HEK293 (cell line): ENCODE measurements around the gene AOC3.

Source experiments
- CTCF ChIA-PET: fragments of 350-600 bp; formaldehyde crosslinking; extraction: SDS; loops from one replicate; lab custom pipeline; 2021; ENCODE audit warnings: antibody characterized with exemption; lab: Yijun Ruan, JAX
- POLR2A ChIA-PET: fragments of 300-600 bp; formaldehyde crosslinking; extraction: SDS; loops from one replicate; lab custom pipeline; 2020; ENCODE audit warnings: antibody characterized with exemption, inconsistent platforms; lab: Yijun Ruan, JAX
- H3K27ac ChIP-seq: fragments of 200-500 bp; sonication (Bioruptor generic); 2 replicates; pipeline ENCODE4 v1.5.1; 2014; ENCODE audit warnings: low read depth, low read length, control low read depth, inconsistent platforms; ENCODE audit errors: extremely low read depth
- H3K36me3 ChIP-seq, 2 experiments: fragments of 200-500 bp in 1 of 2; sonication (Bioruptor generic) in 1 of 2; 1 replicate in 1 of 2; 2 replicates in 1 of 2; pipeline ENCODE4 v1.5.1; 2014 to 2017; ENCODE audit warnings: inconsistent platforms in 2 of 2, low read length in 2 of 2; ENCODE audit not compliant: control insufficient read depth in 2 of 2, insufficient read depth in 1 of 2
- H3K4me1 ChIP-seq: fragments of 200-500 bp; sonication (Bioruptor generic); 2 replicates; pipeline ENCODE4 v1.5.1; 2014; ENCODE audit warnings: mild to moderate bottlenecking, low read length, inconsistent platforms; ENCODE audit not compliant: control insufficient read depth, insufficient read depth
- H3K4me3 ChIP-seq: 2 replicates; pipeline ENCODE4 v1.5.1; 2011; ENCODE audit warnings: low read depth, mild to moderate bottlenecking, control low read depth, low read length, moderate library complexity
- H3K9me3 ChIP-seq: fragments of 200-500 bp; sonication (Bioruptor generic); 2 replicates; pipeline ENCODE4 v1.5.1; 2014; ENCODE audit warnings: low read depth, low read length, inconsistent platforms; ENCODE audit not compliant: control insufficient read depth, insufficient read depth
- KLF7 ChIP-seq: fragments of 450-650 bp; formaldehyde crosslinking; IDR thresholded peaks from 2 replicates; pipeline ENCODE4 v1.5.1; 2016; ENCODE audit warnings: missing biosample characterization, missing genetic modification characterization, borderline replicate concordance
- MZF1 ChIP-seq: fragments of 450-650 bp; formaldehyde crosslinking; IDR thresholded peaks from 2 replicates; pipeline ENCODE4 v1.5.1; 2017; ENCODE audit warnings: missing biosample characterization, missing genetic modification characterization, borderline replicate concordance
- REPIN1 ChIP-seq: fragments of 450-650 bp; formaldehyde crosslinking; IDR thresholded peaks from 2 replicates; pipeline ENCODE4 v1.5.1; 2017; ENCODE audit warnings: missing biosample characterization, missing genetic modification characterization, low read depth
- TRIM28 ChIP-seq: IDR thresholded peaks from 2 replicates; pipeline ENCODE4 v1.6.1; 2011; ENCODE audit warnings: low read length, control low read depth, borderline replicate concordance
- ZFP3 ChIP-seq: fragments of 450-650 bp; formaldehyde crosslinking; IDR thresholded peaks from 2 replicates; pipeline ENCODE4 v1.5.1; 2016; ENCODE audit warnings: low read depth, missing biosample characterization, missing genetic modification characterization
- ZFP41 ChIP-seq: fragments of 450-650 bp; formaldehyde crosslinking; IDR thresholded peaks from 2 replicates; pipeline ENCODE4 v1.5.1; 2016; ENCODE audit warnings: missing biosample characterization, missing genetic modification characterization, borderline replicate concordance
- ZNF174 ChIP-seq: fragments of 450-650 bp; formaldehyde crosslinking; IDR thresholded peaks from 2 replicates; pipeline ENCODE4 v1.5.0; 2017; ENCODE audit warnings: missing biosample characterization, mild to moderate bottlenecking, missing genetic modification characterization
- ZNF239 ChIP-seq: fragments of 450-650 bp; formaldehyde crosslinking; IDR thresholded peaks from 2 replicates; pipeline ENCODE4 v1.5.1; 2016; ENCODE audit warnings: missing biosample characterization, missing genetic modification characterization
- ZNF24 ChIP-seq: fragments of 450-650 bp; formaldehyde crosslinking; IDR thresholded peaks from 2 replicates; pipeline ENCODE4 v1.5.1; 2016; ENCODE audit warnings: missing biosample characterization, missing genetic modification characterization
- ZNF266 ChIP-seq: fragments of 450-650 bp; formaldehyde crosslinking; IDR thresholded peaks from 2 replicates; pipeline ENCODE4 v1.5.1; 2016; ENCODE audit warnings: missing biosample characterization, missing genetic modification characterization, low read depth
- ZNF433 ChIP-seq: fragments of 450-650 bp; formaldehyde crosslinking; IDR thresholded peaks from 2 replicates; pipeline ENCODE4 v1.5.1; 2016; ENCODE audit warnings: missing biosample characterization, missing genetic modification characterization, low read depth
- ZNF555 ChIP-seq: fragments of 450-650 bp; formaldehyde crosslinking; conservative IDR thresholded peaks from 2 replicates; pipeline ENCODE4 v1.5.1; 2017; ENCODE audit warnings: missing biosample characterization, mild to moderate bottlenecking, missing genetic modification characterization, inconsistent platforms
- ZNF585B ChIP-seq: fragments of 450-650 bp; formaldehyde crosslinking; IDR thresholded peaks from 2 replicates; pipeline ENCODE4 v1.5.1; 2016; ENCODE audit warnings: missing biosample characterization, missing genetic modification characterization
- ZNF621 ChIP-seq: fragments of 450-650 bp; formaldehyde crosslinking; IDR thresholded peaks from 2 replicates; pipeline ENCODE4 v1.5.1; 2017; ENCODE audit warnings: missing biosample characterization, missing genetic modification characterization
- ZNF664 ChIP-seq: fragments of 450-650 bp; formaldehyde crosslinking; IDR thresholded peaks from 2 replicates; pipeline ENCODE4 v1.5.1; 2016; ENCODE audit warnings: missing biosample characterization, missing genetic modification characterization
- ZNF843 ChIP-seq: fragments of 450-650 bp; formaldehyde crosslinking; IDR thresholded peaks from 2 replicates; pipeline ENCODE4 v1.5.1; 2016; ENCODE audit warnings: missing biosample characterization, missing genetic modification characterization
- TF ChIP-seq, protein P1 (sequence below): fragments of 450-650 bp; formaldehyde crosslinking; IDR thresholded peaks from 2 replicates; pipeline ENCODE4 v1.5.1; 2016; ENCODE audit warnings: missing biosample characterization, missing genetic modification characterization
- TF ChIP-seq, protein P2 (sequence below): fragments of 450-650 bp; formaldehyde crosslinking; IDR thresholded peaks from 2 replicates; pipeline ENCODE4 v1.5.1; 2016; ENCODE audit warnings: missing biosample characterization, missing genetic modification characterization, borderline replicate concordance
- TF ChIP-seq, protein P3 (sequence below): fragments of 450-650 bp; formaldehyde crosslinking; IDR thresholded peaks from 2 replicates; pipeline ENCODE4 v1.5.1; 2016; ENCODE audit warnings: missing biosample characterization, missing genetic modification characterization
- TF ChIP-seq, protein P4 (sequence below): fragments of 450-650 bp; formaldehyde crosslinking; IDR thresholded peaks from 2 replicates; pipeline ENCODE4 v1.5.1; 2016; ENCODE audit warnings: missing biosample characterization, missing genetic modification characterization

The AOC3 gene

DNA sequence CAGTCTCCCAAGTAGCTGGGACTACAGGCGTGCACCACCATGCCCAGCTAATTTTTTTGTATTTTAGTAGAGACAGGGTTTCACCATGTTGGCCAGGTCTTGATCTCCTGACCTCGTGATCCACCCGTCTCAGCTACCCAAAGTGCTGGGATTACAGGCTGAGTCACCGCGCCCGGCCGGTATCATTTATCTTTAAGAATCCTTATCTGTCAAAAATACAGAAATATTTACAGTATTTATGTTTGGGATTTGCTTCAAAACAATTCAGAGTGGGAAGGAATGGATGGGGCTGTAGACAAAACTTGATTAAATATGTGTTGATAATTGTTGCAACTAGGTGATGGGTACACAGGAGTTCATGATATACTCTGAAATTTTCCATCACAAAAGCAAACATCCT lies 29.8 kb upstream of the AOC3 start (continued):
- TF ChIP-seq ZNF174 (tag by site-specific recombination) = no peak
- TF ChIP-seq MZF1 (tag by site-specific recombination) = no peak

DNA sequence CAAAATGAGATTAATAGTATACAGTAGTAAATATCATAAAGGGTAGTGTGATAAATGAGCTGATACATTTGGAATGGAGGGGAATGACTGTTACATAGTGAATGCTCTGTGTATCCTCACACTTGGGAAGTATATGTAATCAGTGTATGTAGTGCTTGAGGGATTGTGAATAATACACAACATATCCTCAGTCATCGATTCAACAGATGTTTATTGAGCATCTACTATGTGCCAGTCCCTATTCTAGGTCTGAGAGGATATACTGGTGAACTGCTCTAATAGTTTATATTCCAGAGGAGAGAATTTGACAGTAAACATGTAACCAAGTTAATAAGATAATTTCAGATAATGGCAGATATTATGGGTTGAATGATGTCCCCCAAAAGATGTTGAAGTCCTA lies 23.5 kb upstream of the AOC3 start:
- H3K4me1 ChIP-seq = 0 out of 2 replicates have a peak, but pooled peaks cover 4% of the 10 kb centered on the region
- H3K27ac ChIP-seq = no peak overlapping the region
- CTCF ChIA-PET = interaction anchor here (0.5 kb wide), 1 partner anchor 26 kb away, joined by 4 read pairs; no protein-coding TSS in a partner anchor
- POLR2A ChIA-PET = no interaction called here
- H3K4me3 ChIP-seq = no peak overlapping the region
- peaks cover 4 to 5% of the 10 kb centered on the region in 2 experiments; a peak in 2 of 3 replicates for H3K36me3 ChIP-seq
- H3K9me3 ChIP-seq = no peaks in the 10 kb centered on the region
- TF ChIP-seq, protein P1, sequence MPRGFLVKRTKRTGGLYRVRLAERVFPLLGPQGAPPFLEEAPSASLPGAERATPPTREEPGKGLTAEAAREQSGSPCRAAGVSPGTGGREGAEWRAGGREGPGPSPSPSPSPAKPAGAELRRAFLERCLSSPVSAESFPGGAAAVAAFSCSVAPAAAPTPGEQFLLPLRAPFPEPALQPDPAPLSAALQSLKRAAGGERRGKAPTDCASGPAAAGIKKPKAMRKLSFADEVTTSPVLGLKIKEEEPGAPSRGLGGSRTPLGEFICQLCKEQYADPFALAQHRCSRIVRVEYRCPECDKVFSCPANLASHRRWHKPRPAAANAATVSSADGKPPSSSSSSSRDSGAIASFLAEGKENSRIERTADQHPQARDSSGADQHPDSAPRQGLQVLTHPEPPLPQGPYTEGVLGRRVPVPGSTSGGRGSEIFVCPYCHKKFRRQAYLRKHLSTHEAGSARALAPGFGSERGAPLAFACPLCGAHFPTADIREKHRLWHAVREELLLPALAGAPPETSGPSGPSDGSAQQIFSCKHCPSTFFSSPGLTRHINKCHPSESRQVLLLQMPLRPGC (tag by site-specific recombination) = no peak
- peak; percentile 97 for TF ChIP-seq ZNF664

DNA sequence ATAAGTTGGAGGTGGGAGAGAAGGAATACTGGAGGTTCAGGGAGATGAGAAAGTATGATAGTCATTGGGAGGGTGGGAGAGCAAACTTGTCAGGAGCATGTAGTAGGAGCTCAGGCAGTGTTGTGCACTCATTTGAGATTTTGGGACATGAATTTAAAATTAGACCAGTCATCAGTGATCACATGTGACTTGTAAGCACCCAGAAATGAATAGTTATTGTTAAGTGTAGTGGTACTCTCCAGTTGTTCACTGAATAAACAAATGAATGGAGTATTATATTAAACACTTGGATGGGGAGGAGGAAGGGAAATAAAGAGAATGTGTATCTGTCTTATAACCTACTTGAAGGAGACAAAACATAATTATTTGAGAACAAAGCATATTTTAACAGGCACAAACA lies 20.0 kb upstream of the AOC3 start:
- H3K4me3 ChIP-seq = no peak overlapping the region
- H3K27ac ChIP-seq = no peak overlapping the region
- no peaks in the 10 kb centered on the region for H3K9me3 ChIP-seq
- CTCF ChIA-PET = interaction anchor here (0.7 to 6.4 kb wide), 5 partner anchors 9 to 255 kb away, joined by 3 to 52 read pairs (median 3); partner anchors contain the start of gene BECN1
- POLR2A ChIA-PET = interaction anchor here (0.6 kb wide), 1 partner anchor 993 kb away, joined by 4 read pairs; no protein-coding TSS in a partner anchor
- peaks cover 5% of the 10 kb centered on the region for H3K4me1 ChIP-seq
- peaks cover 16 to 17% of the 10 kb centered on the region in 2 experiments for H3K36me3 ChIP-seq
- TF ChIP-seq ZNF24 (tag by site-specific recombination) = no peak
- TF ChIP-seq ZNF555 (tag by site-specific recombination) = no peak
- TF ChIP-seq, protein P2, sequence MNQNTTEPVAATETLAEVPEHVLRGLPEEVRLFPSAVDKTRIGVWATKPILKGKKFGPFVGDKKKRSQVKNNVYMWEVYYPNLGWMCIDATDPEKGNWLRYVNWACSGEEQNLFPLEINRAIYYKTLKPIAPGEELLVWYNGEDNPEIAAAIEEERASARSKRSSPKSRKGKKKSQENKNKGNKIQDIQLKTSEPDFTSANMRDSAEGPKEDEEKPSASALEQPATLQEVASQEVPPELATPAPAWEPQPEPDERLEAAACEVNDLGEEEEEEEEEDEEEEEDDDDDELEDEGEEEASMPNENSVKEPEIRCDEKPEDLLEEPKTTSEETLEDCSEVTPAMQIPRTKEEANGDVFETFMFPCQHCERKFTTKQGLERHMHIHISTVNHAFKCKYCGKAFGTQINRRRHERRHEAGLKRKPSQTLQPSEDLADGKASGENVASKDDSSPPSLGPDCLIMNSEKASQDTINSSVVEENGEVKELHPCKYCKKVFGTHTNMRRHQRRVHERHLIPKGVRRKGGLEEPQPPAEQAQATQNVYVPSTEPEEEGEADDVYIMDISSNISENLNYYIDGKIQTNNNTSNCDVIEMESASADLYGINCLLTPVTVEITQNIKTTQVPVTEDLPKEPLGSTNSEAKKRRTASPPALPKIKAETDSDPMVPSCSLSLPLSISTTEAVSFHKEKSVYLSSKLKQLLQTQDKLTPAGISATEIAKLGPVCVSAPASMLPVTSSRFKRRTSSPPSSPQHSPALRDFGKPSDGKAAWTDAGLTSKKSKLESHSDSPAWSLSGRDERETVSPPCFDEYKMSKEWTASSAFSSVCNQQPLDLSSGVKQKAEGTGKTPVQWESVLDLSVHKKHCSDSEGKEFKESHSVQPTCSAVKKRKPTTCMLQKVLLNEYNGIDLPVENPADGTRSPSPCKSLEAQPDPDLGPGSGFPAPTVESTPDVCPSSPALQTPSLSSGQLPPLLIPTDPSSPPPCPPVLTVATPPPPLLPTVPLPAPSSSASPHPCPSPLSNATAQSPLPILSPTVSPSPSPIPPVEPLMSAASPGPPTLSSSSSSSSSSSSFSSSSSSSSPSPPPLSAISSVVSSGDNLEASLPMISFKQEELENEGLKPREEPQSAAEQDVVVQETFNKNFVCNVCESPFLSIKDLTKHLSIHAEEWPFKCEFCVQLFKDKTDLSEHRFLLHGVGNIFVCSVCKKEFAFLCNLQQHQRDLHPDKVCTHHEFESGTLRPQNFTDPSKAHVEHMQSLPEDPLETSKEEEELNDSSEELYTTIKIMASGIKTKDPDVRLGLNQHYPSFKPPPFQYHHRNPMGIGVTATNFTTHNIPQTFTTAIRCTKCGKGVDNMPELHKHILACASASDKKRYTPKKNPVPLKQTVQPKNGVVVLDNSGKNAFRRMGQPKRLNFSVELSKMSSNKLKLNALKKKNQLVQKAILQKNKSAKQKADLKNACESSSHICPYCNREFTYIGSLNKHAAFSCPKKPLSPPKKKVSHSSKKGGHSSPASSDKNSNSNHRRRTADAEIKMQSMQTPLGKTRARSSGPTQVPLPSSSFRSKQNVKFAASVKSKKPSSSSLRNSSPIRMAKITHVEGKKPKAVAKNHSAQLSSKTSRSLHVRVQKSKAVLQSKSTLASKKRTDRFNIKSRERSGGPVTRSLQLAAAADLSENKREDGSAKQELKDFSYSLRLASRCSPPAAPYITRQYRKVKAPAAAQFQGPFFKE (tag by site-specific recombination) = no peak
- TF ChIP-seq MZF1 (tag by site-specific recombination) = no peak
- no peak for TF ChIP-seq ZNF843 (tag by site-specific recombination)
- TF ChIP-seq ZNF585B (tag by site-specific recombination) = no peak
- TF ChIP-seq, protein P3, sequence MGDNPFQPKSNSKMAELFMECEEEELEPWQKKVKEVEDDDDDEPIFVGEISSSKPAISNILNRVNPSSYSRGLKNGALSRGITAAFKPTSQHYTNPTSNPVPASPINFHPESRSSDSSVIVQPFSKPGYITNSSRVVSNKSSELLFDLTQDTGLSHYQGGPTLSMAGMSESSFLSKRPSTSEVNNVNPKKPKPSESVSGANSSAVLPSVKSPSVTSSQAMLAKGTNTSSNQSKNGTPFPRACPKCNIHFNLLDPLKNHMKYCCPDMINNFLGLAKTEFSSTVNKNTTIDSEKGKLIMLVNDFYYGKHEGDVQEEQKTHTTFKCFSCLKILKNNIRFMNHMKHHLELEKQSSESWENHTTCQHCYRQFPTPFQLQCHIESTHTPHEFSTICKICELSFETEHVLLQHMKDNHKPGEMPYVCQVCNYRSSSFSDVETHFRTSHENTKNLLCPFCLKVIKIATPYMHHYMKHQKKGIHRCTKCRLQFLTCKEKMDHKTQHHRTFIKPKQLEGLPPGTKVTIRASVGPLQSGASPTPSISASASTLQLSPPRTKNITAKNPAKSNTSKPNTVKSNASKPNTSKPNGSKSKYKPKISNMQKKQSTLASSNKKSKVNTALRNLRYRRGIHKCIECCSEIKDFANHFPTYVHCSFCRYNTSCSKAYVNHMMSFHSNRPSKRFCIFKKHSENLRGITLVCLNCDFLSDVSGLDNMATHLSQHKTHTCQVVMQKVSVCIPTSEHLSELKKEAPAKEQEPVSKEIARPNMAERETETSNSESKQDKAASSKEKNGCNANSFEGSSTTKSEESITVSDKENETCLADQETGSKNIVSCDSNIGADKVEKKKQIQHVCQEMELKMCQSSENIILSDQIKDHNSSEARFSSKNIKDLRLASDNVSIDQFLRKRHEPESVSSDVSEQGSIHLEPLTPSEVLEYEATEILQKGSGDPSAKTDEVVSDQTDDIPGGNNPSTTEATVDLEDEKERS (tag by site-specific recombination) = no peak
- no peak for TF ChIP-seq ZFP3 (tag by site-specific recombination)
- no peak for TF ChIP-seq ZFP41 (tag by site-specific recombination)
- TF ChIP-seq ZNF239 (tag by site-specific recombination) = no peak
- no peak for TF ChIP-seq TRIM28
- no peak for TF ChIP-seq REPIN1 (tag by site-specific recombination)
- TF ChIP-seq, protein P4, sequence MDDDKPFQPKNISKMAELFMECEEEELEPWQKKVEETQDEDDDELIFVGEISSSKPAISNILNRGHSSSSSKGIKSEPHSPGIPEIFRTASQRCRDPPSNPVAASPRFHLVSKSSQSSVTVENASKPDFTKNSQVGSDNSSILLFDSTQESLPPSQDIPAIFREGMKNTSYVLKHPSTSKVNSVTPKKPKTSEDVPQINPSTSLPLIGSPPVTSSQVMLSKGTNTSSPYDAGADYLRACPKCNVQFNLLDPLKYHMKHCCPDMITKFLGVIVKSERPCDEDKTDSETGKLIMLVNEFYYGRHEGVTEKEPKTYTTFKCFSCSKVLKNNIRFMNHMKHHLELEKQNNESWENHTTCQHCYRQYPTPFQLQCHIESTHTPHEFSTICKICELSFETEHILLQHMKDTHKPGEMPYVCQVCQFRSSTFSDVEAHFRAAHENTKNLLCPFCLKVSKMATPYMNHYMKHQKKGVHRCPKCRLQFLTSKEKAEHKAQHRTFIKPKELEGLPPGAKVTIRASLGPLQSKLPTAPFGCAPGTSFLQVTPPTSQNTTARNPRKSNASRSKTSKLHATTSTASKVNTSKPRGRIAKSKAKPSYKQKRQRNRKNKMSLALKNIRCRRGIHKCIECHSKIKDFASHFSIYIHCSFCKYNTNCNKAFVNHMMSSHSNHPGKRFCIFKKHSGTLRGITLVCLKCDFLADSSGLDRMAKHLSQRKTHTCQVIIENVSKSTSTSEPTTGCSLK (tag by site-specific recombination) = no peak
- TF ChIP-seq ZNF621 (tag by site-specific recombination) = no peak
- TF ChIP-seq KLF7 (tag by site-specific recombination) = no peak
- TF ChIP-seq ZNF433 (tag by site-specific recombination) = no peak
- no peak for TF ChIP-seq ZNF266 (tag by site-specific recombination)
